HEK293 (cell line): ENCODE measurements around the gene B3GNT4.
A peak's percentile ranks its signal among the peaks of the same experiment; 100 is the strongest.

Source experiments
- CTCF ChIA-PET: fragments of 350-600 bp; formaldehyde crosslinking; extraction: SDS; loops from one replicate; lab custom pipeline; 2021; ENCODE audit warnings: antibody characterized with exemption; lab: Yijun Ruan, JAX
- POLR2A ChIA-PET: fragments of 300-600 bp; formaldehyde crosslinking; extraction: SDS; loops from one replicate; lab custom pipeline; 2020; ENCODE audit warnings: antibody characterized with exemption, inconsistent platforms; lab: Yijun Ruan, JAX
- H3K27ac ChIP-seq: fragments of 200-500 bp; sonication (Bioruptor generic); 2 replicates; pipeline ENCODE4 v1.5.1; 2014; ENCODE audit warnings: low read depth, low read length, control low read depth, inconsistent platforms; ENCODE audit errors: extremely low read depth
- H3K36me3 ChIP-seq, 2 experiments: fragments of 200-500 bp in 1 of 2; sonication (Bioruptor generic) in 1 of 2; 1 replicate in 1 of 2; 2 replicates in 1 of 2; pipeline ENCODE4 v1.5.1; 2014 to 2017; ENCODE audit warnings: inconsistent platforms in 2 of 2, low read length in 2 of 2; ENCODE audit not compliant: control insufficient read depth in 2 of 2, insufficient read depth in 1 of 2
- H3K4me1 ChIP-seq: fragments of 200-500 bp; sonication (Bioruptor generic); 2 replicates; pipeline ENCODE4 v1.5.1; 2014; ENCODE audit warnings: mild to moderate bottlenecking, low read length, inconsistent platforms; ENCODE audit not compliant: control insufficient read depth, insufficient read depth
- H3K4me3 ChIP-seq: 2 replicates; pipeline ENCODE4 v1.5.1; 2011; ENCODE audit warnings: low read depth, mild to moderate bottlenecking, control low read depth, low read length, moderate library complexity
- H3K9me3 ChIP-seq: fragments of 200-500 bp; sonication (Bioruptor generic); 2 replicates; pipeline ENCODE4 v1.5.1; 2014; ENCODE audit warnings: low read depth, low read length, inconsistent platforms; ENCODE audit not compliant: control insufficient read depth, insufficient read depth
- CTCF ChIP-seq: fragments of 450-650 bp; formaldehyde crosslinking; IDR thresholded peaks from 2 replicates; pipeline ENCODE4 v1.5.1; 2016; ENCODE audit warnings: missing biosample characterization, missing genetic modification characterization
- OSR2 ChIP-seq: fragments of 450-650 bp; formaldehyde crosslinking; IDR thresholded peaks from 2 replicates; pipeline ENCODE4 v1.5.1; 2016; ENCODE audit warnings: missing biosample characterization, missing genetic modification characterization
- SP7 ChIP-seq: fragments of 450-650 bp; formaldehyde crosslinking; IDR thresholded peaks from 2 replicates; pipeline ENCODE4 v1.5.1; 2016; ENCODE audit warnings: missing biosample characterization, missing genetic modification characterization
- ZBTB44 ChIP-seq: fragments of 450-650 bp; IDR thresholded peaks from 2 replicates; pipeline ENCODE4 v1.5.1; 2018; ENCODE audit warnings: missing biosample characterization, mild to moderate bottlenecking, missing genetic modification characterization
- ZNF140 ChIP-seq: fragments of 450-650 bp; formaldehyde crosslinking; IDR thresholded peaks from 2 replicates; pipeline ENCODE4 v1.5.1; 2016; ENCODE audit warnings: missing biosample characterization, missing genetic modification characterization
- ZNF266 ChIP-seq: fragments of 450-650 bp; formaldehyde crosslinking; IDR thresholded peaks from 2 replicates; pipeline ENCODE4 v1.5.1; 2016; ENCODE audit warnings: missing biosample characterization, missing genetic modification characterization, low read depth
- ZNF513 ChIP-seq: fragments of 450-650 bp; IDR thresholded peaks from 2 replicates; pipeline ENCODE4 v1.5.1; 2018; ENCODE audit warnings: missing biosample characterization, missing genetic modification characterization
- ZNF558 ChIP-seq: fragments of 450-650 bp; formaldehyde crosslinking; IDR thresholded peaks from 2 replicates; pipeline ENCODE4 v1.5.1; 2016; ENCODE audit warnings: missing biosample characterization, missing genetic modification characterization
- ZNF600 ChIP-seq: fragments of 450-650 bp; formaldehyde crosslinking; IDR thresholded peaks from 2 replicates; pipeline ENCODE4 v1.5.1; 2016; ENCODE audit warnings: missing biosample characterization, missing genetic modification characterization
- TF ChIP-seq, protein P1 (sequence below): fragments of 450-650 bp; formaldehyde crosslinking; IDR thresholded peaks from 2 replicates; pipeline ENCODE4 v1.5.1; 2016; ENCODE audit warnings: missing biosample characterization, missing genetic modification characterization, borderline replicate concordance
- TF ChIP-seq, protein P2 (sequence below): fragments of 450-650 bp; formaldehyde crosslinking; IDR thresholded peaks from 2 replicates; pipeline ENCODE4 v1.5.1; 2016; ENCODE audit warnings: missing biosample characterization, missing genetic modification characterization

Gene B3GNT4

DNA sequence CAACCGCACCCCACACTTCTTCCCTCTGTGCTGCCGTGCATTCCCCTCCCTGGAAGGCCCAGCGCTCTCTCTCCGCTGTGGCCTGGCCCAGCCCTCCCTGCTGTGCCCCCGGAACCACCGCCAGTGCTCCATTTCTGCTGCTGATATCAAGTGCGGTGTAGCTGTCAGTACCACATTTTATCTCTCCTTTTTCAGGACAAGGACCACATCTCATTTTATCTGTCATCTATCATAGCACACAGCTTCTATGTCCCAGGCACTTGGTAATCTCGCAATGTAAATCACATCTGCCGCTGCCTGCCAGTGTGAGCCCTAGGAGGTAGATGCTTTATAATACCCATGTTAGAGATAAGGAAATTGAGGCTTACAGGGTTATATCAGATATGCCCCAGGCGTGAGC, 47.8 kb upstream of the B3GNT4 start (continued):
- TF ChIP-seq, protein P1, sequence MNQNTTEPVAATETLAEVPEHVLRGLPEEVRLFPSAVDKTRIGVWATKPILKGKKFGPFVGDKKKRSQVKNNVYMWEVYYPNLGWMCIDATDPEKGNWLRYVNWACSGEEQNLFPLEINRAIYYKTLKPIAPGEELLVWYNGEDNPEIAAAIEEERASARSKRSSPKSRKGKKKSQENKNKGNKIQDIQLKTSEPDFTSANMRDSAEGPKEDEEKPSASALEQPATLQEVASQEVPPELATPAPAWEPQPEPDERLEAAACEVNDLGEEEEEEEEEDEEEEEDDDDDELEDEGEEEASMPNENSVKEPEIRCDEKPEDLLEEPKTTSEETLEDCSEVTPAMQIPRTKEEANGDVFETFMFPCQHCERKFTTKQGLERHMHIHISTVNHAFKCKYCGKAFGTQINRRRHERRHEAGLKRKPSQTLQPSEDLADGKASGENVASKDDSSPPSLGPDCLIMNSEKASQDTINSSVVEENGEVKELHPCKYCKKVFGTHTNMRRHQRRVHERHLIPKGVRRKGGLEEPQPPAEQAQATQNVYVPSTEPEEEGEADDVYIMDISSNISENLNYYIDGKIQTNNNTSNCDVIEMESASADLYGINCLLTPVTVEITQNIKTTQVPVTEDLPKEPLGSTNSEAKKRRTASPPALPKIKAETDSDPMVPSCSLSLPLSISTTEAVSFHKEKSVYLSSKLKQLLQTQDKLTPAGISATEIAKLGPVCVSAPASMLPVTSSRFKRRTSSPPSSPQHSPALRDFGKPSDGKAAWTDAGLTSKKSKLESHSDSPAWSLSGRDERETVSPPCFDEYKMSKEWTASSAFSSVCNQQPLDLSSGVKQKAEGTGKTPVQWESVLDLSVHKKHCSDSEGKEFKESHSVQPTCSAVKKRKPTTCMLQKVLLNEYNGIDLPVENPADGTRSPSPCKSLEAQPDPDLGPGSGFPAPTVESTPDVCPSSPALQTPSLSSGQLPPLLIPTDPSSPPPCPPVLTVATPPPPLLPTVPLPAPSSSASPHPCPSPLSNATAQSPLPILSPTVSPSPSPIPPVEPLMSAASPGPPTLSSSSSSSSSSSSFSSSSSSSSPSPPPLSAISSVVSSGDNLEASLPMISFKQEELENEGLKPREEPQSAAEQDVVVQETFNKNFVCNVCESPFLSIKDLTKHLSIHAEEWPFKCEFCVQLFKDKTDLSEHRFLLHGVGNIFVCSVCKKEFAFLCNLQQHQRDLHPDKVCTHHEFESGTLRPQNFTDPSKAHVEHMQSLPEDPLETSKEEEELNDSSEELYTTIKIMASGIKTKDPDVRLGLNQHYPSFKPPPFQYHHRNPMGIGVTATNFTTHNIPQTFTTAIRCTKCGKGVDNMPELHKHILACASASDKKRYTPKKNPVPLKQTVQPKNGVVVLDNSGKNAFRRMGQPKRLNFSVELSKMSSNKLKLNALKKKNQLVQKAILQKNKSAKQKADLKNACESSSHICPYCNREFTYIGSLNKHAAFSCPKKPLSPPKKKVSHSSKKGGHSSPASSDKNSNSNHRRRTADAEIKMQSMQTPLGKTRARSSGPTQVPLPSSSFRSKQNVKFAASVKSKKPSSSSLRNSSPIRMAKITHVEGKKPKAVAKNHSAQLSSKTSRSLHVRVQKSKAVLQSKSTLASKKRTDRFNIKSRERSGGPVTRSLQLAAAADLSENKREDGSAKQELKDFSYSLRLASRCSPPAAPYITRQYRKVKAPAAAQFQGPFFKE (tag by site-specific recombination): no peak
- TF ChIP-seq ZNF558 (tag by site-specific recombination) (no peak), ZNF600 (tag by site-specific recombination) (no peak), ZNF266 (tag by site-specific recombination) (no peak), CTCF (tag by site-specific recombination) (no peak), SP7 (tag by site-specific recombination) (0 out of 2 replicates have a peak, but pooled peaks have one; percentile 47), ZNF513 (tag by site-specific recombination) (no peak), ZBTB44 (tag by site-specific recombination) (no peak)

- Histone ChIP-seq H3K27ac (no peak overlapping the region), H3K36me3 (no peaks in the 10 kb centered on the region), H3K9me3 (no peaks in the 10 kb centered on the region), H3K4me3 (no peak overlapping the region), H3K4me1 (no peaks in the 10 kb centered on the region)
- TF ChIP-seq, protein P2, sequence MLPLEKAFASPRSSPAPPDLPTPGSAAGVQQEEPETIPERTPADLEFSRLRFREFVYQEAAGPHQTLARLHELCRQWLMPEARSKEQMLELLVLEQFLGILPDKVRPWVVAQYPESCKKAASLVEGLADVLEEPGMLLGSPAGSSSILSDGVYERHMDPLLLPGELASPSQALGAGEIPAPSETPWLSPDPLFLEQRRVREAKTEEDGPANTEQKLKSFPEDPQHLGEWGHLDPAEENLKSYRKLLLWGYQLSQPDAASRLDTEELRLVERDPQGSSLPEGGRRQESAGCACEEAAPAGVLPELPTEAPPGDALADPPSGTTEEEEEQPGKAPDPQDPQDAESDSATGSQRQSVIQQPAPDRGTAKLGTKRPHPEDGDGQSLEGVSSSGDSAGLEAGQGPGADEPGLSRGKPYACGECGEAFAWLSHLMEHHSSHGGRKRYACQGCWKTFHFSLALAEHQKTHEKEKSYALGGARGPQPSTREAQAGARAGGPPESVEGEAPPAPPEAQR (tag by site-specific recombination): no peak
- TF ChIP-seq ZNF140 (tag by site-specific recombination) (peak; percentile 96), OSR2 (tag by site-specific recombination) (no peak)
- ChIA-PET POLR2A (interaction anchor here (0.6 kb wide), 1 partner anchor 165 kb away, joined by 3 read pairs; no protein-coding TSS in a partner anchor), CTCF (interaction anchor here (0.6 to 2.0 kb wide), 5 partner anchors 11 to 242 kb away, joined by 3 to 6 read pairs (median 3); no protein-coding TSS in a partner anchor)
Measured at GRCh38 chr12:122158700-122159285, 44.7 kb upstream of the B3GNT4 start.
